HG03066 (cell line): ENCODE measurements around the gene SESTD1.
A peak's percentile ranks its signal among the peaks of the same experiment; 100 is the strongest.
"Not testable (repeated sequence)": the region's sequence is repeated elsewhere in the genome, so short reads cannot be mapped to it uniquely, and the experiment has no call there.

Source experiments
- ATAC-seq: cut with Tn5 transposase; IDR thresholded peaks from one replicate; pipeline ENCODE4 v1.9.1; 2021; ENCODE audit warnings: low read depth; ENCODE audit not compliant: unreplicated experiment

SESTD1 gene

DNA sequence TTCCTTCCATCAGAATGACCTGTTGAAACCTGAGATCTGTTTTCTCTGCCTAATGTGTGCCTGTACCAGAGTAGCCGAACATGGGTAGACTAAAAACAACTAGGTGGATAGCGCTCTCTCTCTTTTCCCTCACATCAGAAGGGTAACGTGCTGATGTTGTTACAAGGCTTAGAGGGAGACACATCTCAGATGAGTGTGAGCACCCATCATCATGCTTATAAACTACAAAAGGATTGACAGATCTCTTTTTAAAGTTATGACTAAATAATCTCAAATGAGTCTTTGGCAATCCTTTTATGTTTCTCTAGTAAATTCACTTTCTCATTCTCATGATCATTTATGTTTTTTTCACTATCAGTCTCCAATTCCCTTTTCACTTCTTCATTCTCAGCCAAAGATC lies 139.2 kb downstream of the SESTD1 start:
- ATAC-seq: no peak

GRCh38 chr2:179124282-179124681 lies 140.3 kb downstream of the SESTD1 start:
- ATAC-seq: no peak

DNA sequence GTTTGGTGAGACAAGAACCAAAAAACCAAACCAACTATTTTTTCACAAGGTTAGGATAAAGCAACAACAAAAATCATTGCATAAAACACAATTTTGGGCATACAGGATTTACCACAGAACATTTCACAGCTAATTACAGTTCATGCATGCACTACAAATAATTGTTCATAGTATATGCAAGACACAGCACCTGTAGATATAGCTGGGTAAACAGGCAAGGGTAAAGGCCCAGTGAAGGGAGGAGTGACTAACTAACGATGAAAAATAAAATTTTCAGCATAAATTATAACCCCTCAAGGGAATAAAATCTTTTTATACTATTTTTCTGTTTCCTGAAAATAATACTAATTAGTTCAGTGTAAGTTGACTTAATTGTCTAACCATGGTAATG lies 141.4 kb downstream of the SESTD1 start:
- ATAC-seq: no peak

GRCh38 chr2:179107737-179108136 lies 156.9 kb downstream of the SESTD1 start:
- peak; percentile 46 for ATAC-seq

- peak; percentile 75 for ATAC-seq
Observed at GRCh38 chr2:179106676-179107428, 157.8 kb downstream of the SESTD1 start.

DNA sequence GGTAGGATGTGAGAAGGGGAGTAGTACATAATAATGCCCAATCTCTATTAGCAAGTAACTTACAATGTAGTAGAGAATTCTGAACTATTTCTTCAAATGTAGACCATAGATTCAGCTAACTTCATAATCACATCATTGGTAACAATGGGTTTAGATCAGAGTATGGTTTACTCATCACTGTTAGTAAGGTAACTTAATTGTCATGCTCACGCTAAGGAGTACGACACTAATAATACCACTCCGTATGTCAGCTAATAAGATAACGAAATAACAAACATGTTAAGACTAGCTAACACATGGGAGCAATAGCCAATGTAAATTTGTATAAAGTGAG lies 158.3 kb downstream of the SESTD1 start:
- no peak for ATAC-seq

DNA sequence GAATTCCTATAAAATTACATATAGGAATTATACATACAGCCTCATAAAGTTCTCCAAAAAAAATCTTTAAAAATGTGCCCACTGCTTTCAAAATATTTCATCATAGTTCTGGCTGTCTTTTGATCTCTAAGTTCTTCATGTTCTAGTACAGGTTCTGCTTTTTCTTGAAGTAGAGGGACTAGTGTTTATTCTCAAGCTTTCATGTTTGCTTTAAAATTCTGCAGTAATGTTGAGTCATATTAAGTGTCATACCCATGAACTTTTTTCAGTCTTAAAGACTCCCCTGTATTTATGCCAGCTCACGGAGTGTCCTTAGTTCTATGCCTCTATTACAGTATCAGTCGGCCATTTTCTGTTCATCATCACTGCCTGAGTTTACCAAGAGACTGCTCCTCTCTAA lies 159.9 kb downstream of the SESTD1 start:
- no peak for ATAC-seq

GRCh38 chr2:179098080-179098689 lies 166.4 kb downstream of the SESTD1 start:
- ATAC-seq: no peak

DNA sequence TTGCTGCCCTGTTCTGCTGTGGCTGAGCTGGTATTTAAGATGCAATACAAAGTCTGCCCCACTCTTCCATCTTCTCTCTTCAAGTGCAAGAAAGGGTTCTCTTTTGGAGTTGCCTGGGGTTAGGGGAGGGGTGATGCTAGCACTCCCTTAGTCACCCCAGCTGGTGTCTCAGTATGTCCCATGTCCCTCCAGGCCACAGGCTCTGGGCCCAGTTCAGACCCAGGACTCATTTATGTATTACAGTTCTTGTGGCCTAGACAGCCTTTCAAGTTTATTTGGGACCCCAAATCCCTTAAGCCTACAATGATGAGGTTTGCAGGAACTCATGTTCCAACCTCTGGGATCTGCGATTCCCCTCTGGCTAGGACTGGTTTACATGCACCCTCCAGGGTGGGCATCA lies 167.5 kb downstream of the SESTD1 start:
- no peak for ATAC-seq

DNA sequence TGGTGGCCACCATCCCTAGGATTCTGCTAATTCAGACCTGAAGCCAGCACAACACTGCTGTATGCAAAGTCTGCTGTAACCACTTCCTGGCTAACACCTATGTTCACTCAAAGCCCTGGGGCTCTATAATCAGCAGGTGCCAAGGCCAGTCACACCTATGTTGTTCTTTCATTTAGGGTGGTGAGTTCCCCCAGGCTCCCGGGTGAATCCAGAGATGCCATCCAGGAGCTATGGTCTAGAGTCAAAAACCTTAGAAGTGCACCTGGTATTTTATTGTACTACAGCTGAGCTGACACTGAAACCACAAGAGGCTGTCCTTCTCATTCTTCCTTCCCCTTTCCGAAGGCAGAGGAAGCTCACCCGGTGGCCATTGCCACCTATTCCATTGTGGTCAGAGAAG lies 168.5 kb downstream of the SESTD1 start:
- peak; percentile 97 for ATAC-seq

- ATAC-seq: not testable (repeated sequence)
Observed at GRCh38 chr2:179092912-179093311, 171.7 kb downstream of the SESTD1 start.

- no peak for ATAC-seq
Observed at GRCh38 chr2:179082697-179083096, 181.9 kb downstream of the SESTD1 start.

DNA sequence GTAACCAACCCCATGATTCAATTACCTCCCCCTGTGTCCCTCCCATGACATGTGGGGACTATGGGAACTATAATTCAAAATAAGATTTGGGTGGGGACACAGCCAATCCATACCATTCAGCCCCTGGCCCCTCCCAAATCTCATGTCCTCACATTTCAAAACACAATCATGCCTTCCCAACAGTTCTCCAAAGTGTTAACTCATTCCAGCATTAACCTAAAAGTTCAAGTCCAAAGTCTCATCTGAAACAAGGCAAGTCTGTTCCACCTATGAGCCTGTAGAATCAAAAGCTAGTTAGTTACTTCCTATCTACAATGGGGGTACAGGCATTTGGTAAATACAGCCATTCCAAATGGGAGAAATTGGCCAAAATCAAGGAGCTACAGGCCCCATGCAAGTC lies 182.7 kb downstream of the SESTD1 start:
- no peak for ATAC-seq

- no peak for ATAC-seq
Observed at GRCh38 chr2:179072527-179072926, 192.1 kb downstream of the SESTD1 start.

GRCh38 chr2:179071810-179072355 lies 192.7 kb downstream of the SESTD1 start:
- ATAC-seq: no peak

GRCh38 chr2:179070895-179071294 lies 193.7 kb downstream of the SESTD1 start:
- no peak for ATAC-seq

DNA sequence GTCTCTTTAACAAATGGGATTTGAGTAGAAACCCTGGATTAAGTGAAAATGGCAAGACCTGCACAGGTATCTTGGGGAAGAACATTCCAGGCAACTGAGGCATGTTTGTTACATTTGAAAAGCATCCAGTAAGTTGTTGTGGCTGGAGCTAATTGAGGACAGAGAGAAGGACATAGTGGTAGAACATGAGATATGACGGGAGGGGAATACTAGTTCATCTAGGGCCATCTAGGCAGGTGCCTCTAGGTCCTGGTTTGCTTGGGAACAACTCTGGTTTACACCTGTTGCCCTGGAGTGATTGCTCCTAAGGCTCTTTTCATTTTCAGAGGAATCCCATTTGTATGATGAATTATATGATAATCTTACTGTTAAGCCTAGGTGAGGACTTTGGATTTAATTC lies 194.9 kb downstream of the SESTD1 start:
- no peak for ATAC-seq

DNA sequence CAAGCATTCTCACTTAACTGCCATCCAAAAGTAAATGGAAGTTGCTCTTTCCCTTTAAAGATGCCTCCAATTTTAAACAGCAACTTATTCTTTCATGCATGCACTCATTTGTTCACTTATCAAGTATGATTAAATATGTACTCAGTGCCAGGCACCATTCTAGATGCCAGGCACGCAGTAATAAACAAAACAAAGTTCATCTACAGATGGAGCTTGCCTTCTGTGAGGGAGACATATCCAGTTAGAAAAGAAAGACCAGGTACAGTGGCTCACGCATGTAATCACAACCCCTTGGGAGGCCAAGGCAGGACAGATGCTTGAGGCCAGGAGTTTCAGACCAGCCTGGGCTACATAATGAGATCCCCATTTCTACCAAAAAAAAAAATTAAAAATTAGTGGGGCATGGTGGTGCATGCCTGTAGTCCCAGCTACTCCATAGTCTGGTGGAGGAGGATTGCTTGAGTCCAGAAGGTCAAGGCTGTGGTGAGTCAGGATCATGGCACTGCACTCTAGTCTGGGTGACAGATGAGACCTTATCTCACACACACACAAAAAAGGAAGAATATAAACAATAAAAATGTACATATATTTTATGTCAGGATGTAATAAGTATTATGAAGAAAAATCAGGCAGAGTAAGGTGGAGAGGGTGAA lies 195.5 kb downstream of the SESTD1 start:
- ATAC-seq: no peak

DNA sequence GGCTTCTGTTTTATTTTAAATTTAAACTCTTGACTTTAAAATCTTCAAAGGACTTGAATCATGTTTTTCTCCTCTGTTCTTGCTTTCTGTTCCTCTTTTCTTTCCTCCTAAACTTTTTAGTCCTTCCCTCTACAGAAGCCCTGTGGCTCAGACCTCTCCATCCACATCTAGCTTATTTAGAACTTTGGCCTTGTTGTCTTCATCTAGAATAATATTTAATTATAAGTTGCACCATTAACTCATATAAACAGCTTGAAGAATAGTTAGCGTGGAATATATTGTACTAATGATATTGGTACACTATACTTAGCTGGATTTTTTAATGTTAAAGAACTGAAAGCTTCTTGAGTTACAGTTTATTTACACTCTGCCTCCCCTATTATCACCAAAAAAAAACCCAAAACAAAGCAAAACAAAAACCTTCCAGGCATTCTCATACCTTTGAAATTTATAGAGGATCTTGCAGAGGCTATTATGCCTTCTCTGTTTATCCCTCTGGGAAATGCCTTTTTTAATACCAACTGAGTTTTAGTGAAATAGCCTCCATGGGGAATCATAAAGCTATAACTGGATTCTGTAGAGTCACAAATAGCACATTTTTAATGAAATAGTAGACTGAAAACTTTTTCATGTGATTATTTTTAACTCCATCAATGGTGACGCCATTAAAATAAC lies 205.5 kb downstream of the SESTD1 start:
- peak; percentile 95 for ATAC-seq

DNA sequence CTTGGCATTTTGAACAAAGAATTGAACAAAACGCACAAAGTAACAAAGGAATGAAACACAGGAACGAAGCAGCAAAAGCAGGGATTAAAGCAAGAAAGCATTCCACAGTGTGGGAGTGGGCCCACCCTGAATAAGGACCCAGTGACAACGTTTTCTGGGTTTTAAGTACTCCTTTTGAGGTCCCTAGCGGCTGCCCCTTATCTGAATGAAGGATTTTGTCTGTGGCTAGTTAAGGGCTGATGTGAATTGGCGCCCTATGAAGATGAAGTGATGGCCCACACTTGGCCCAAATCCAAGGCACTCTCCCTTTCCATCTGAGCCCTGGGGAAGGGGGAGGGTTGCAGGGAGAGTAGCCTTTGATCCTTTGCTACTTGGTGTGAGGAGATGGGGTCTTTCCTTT lies 206.9 kb downstream of the SESTD1 start:
- ATAC-seq: no peak

GRCh38 chr2:179053568-179053967 lies 211.1 kb downstream of the SESTD1 start:
- ATAC-seq: not testable (repeated sequence)
